Measurements from ENCODE around the gene TTC34.

- no peak for TF ChIP-seq CTCF (IDR thresholded peaks at IDR 0.05)
- TF ChIP-seq POLR2A (IDR thresholded peaks at IDR 0.05) = no peak
These were observed 36.3 kb upstream of the TTC34 start for GRCh38 chr1:2837823-2838222.
